ENCODE measurements around the gene KCNQ1OT1. TPM values are rescaled to one million over a fixed set of nuclear protein-coding genes. Genes with fewer than 3 reads are reported as not detected.
A peak's percentile ranks its signal among the peaks of the same experiment; 100 is the strongest.

Gene KCNQ1OT1
- total RNA-seq, 1 donor from 2014 or later, result 4.8 TPM

GRCh38 chr11:2721210-2721916 is 21.6 kb upstream of the KCNQ1OT1 start:
- DNase-seq (ENCODE audit: low read depth), result no peak

GRCh38 chr11:2719831-2720590 is 20.2 kb upstream of the KCNQ1OT1 start:
- DNase-seq (ENCODE audit: low read depth), result no peak

- DNase-seq (ENCODE audit: low read depth), result no peak
Observed at GRCh38 chr11:2718817-2719438, 19.1 kb upstream of the KCNQ1OT1 start.

- DNase-seq (ENCODE audit: low read depth), result no peak
Observed at GRCh38 chr11:2717561-2718325, 17.9 kb upstream of the KCNQ1OT1 start.

GRCh38 chr11:2716376-2717095 is 16.7 kb upstream of the KCNQ1OT1 start:
- no peak for DNase-seq (ENCODE audit: low read depth)

- DNase-seq (ENCODE audit: low read depth), result no peak
Observed at GRCh38 chr11:2715716-2716350, 16.0 kb upstream of the KCNQ1OT1 start.

GRCh38 chr11:2714871-2715270 is 15.1 kb upstream of the KCNQ1OT1 start:
- no peak for DNase-seq (ENCODE audit: low read depth)

- DNase-seq (ENCODE audit: low read depth), result no peak
Observed at GRCh38 chr11:2714463-2714800, 14.6 kb upstream of the KCNQ1OT1 start.

- no peak for DNase-seq (ENCODE audit: low read depth)
Observed at GRCh38 chr11:2713661-2714462, 14.1 kb upstream of the KCNQ1OT1 start.

GRCh38 chr11:2713094-2713493 is 13.3 kb upstream of the KCNQ1OT1 start:
- DNase-seq (ENCODE audit: low read depth), result no peak

GRCh38 chr11:2711161-2711560 is 11.4 kb upstream of the KCNQ1OT1 start:
- DNase-seq (ENCODE audit: low read depth), result no peak

GRCh38 chr11:2709429-2709828 is 9.6 kb upstream of the KCNQ1OT1 start:
- peak; percentile 58 for DNase-seq (ENCODE audit: low read depth)

GRCh38 chr11:2708757-2709281 is 9.0 kb upstream of the KCNQ1OT1 start:
- no peak for DNase-seq (ENCODE audit: low read depth)

GRCh38 chr11:2708151-2708581 is 8.4 kb upstream of the KCNQ1OT1 start:
- no peak for DNase-seq (ENCODE audit: low read depth)

- DNase-seq (ENCODE audit: low read depth), result no peak
Observed at GRCh38 chr11:2707736-2708135, 7.9 kb upstream of the KCNQ1OT1 start.

- no peak for DNase-seq (ENCODE audit: low read depth)
Observed at GRCh38 chr11:2706321-2706720, 6.5 kb upstream of the KCNQ1OT1 start.

GRCh38 chr11:2704896-2705606 is 5.3 kb upstream of the KCNQ1OT1 start:
- no peak for DNase-seq (ENCODE audit: low read depth)

- DNase-seq (ENCODE audit: low read depth), result no peak
Observed at GRCh38 chr11:2704356-2704755, 4.6 kb upstream of the KCNQ1OT1 start.
